ENCODE data around the gene SS18L1.

DNA sequence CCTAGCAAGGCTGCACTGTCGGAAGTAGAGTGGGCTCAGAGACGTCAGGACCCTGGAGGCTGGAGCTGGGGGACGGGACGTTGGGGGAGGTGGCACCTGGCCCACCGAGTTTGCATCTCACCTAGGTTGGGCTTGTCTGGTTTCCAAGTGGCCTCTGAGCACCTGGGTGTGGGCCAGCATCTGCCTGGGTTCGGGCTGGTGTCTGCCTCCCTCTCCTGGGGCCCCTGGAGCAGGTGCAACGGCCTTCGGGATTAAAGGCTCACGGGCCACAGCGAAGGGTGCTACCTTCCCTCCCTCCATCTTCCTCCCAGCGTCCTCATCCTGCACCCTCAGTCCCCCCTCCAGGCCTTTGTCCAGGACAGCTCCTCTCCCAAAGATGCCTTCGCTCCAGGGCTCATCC is 70.5 kb downstream of the SS18L1 start:
- no peak for TF ChIP-seq EZH2 (IDR thresholded peaks at IDR 0.05; ENCODE audit: low read depth)
- no peak for TF ChIP-seq CTCF (conservative IDR thresholded peaks at IDR 0.05)
